Effector memory CD4-positive, alpha-beta T cell (primary cell): ENCODE measurements around the gene LARP1.
"Not testable (repeated sequence)": the region's sequence is repeated elsewhere in the genome, so short reads cannot be mapped to it uniquely, and the experiment has no call there.

Experiments
- DNase-seq, 3 donors: peaks; one replicate each; pipeline ENCODE4 v3.0.0-alpha.2; 2020
- H3K27ac ChIP-seq: 2 replicates; pipeline ENCODE4 v1.7.0; 2013; ENCODE audit warnings: mild to moderate bottlenecking, low read length, moderate library complexity; ENCODE audit not compliant: insufficient read depth, poor library complexity, severe bottlenecking
- H3K27me3 ChIP-seq: replicated peaks from 2 replicates; pipeline ENCODE4 v1.7.0; 2013; ENCODE audit warnings: mild to moderate bottlenecking, low read length; ENCODE audit not compliant: insufficient read depth, control insufficient read depth, poor library complexity, severe bottlenecking
- H3K36me3 ChIP-seq: 2 replicates; pipeline ENCODE4 v1.7.0; 2013; ENCODE audit warnings: mild to moderate bottlenecking, low read length, moderate library complexity; ENCODE audit not compliant: control insufficient read depth, insufficient read depth
- H3K4me1 ChIP-seq: 2 replicates; pipeline ENCODE4 v1.7.0; 2013; ENCODE audit warnings: low read length, mild to moderate bottlenecking; ENCODE audit not compliant: control insufficient read depth, insufficient read depth, poor library complexity, severe bottlenecking
- H3K4me3 ChIP-seq: 2 replicates; pipeline ENCODE4 v1.7.0; 2013; ENCODE audit warnings: low read length, low read depth, mild to moderate bottlenecking; ENCODE audit not compliant: insufficient read depth, poor library complexity, severe bottlenecking
- H3K9me3 ChIP-seq: 2 replicates; pipeline ENCODE4 v1.7.0; 2013; ENCODE audit warnings: mild to moderate bottlenecking, low read length, moderate library complexity; ENCODE audit not compliant: control insufficient read depth

LARP1 gene

DNA sequence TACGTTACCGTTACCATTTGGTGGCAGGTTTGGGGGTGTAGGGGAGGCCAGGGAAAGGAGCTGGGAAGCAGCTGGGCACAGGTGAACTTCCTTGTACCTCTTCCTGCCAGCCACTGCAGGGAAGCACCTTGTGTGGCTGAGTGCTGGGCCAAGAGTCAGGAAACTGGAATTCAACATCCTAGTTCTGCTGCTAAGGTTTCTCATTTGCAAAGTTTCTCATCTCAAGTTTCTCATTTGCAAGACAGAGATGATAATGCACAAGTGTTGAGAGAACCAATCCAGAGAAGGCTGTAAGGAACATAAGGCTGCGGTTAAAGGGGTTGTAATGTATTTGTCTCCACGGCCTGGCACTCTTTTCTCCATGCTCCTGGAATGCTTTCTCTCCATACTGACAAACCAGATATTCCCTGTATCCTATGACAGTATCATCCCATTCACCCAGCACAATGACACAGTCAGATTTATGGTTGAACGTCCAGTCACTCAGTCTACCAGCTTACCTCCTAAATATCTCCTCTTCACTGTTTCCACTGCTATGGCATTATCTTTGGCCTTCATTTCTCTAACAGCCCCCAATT is 33.6 kb upstream of the LARP1 start:
- no peak overlapping the region for H3K4me3 ChIP-seq
- no peaks in the 10 kb centered on the region for H3K27me3 ChIP-seq
- H3K36me3 ChIP-seq = no peaks in the 10 kb centered on the region
- no peaks in the 10 kb centered on the region for H3K4me1 ChIP-seq
- no peak for DNase-seq
- no peak overlapping the region for H3K27ac ChIP-seq
- H3K9me3 ChIP-seq = no peaks in the 10 kb centered on the region

- Histone ChIP-seq H3K4me3 (no peak overlapping the region), H3K4me1 (no peaks in the 10 kb centered on the region), H3K36me3 (no peaks in the 10 kb centered on the region), H3K27me3 (no peaks in the 10 kb centered on the region), H3K9me3 (no peaks in the 10 kb centered on the region), H3K27ac (no peak overlapping the region)
- no peak for DNase-seq
Observed at GRCh38 chr5:154722097-154722496, 33.1 kb upstream of the LARP1 start.

DNA sequence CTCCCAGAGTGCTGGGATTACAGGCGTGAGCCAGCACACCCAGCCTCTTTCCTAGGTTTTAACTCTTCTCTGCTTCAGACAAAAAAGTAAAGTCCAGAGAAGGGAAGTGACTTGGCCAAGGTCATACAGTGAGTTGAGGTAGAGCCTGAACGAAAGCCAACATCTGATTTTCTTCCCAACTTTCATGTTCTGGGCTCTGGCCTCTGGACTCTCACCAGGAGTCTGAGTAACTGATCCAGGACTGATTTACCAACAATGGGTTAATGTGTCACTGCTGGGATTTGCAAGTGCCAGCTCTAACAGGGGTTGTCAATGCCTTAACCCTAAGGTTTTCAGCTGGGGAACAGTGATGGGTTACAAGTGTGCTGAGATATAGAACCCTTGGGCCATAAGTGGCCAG is 32.2 kb upstream of the LARP1 start:
- Histone ChIP-seq H3K4me1 (no peaks in the 10 kb centered on the region), H3K27ac (no peak overlapping the region)

GRCh38 chr5:154723740-154724505 is 31.3 kb upstream of the LARP1 start:
- Histone ChIP-seq H3K4me3 (no peak overlapping the region), H3K27ac (no peak overlapping the region), H3K9me3 (no peaks in the 10 kb centered on the region), H3K36me3 (no peaks in the 10 kb centered on the region), H3K4me1 (no peaks in the 10 kb centered on the region), H3K27me3 (no peaks in the 10 kb centered on the region)
- DNase-seq = no peak

More for the DNA sequence above, 32.2 kb upstream of the LARP1 start:
- Histone ChIP-seq H3K4me3 (no peak overlapping the region), H3K36me3 (no peaks in the 10 kb centered on the region), H3K27me3 (no peaks in the 10 kb centered on the region), H3K9me3 (no peaks in the 10 kb centered on the region)
- no peak for DNase-seq

- Histone ChIP-seq H3K36me3 (no peaks in the 10 kb centered on the region), H3K27ac (no peak overlapping the region), H3K4me1 (no peaks in the 10 kb centered on the region), H3K27me3 (no peaks in the 10 kb centered on the region), H3K4me3 (no peak overlapping the region), H3K9me3 (no peaks in the 10 kb centered on the region)
- DNase-seq = no peak
Observed at GRCh38 chr5:154727361-154727760, 27.8 kb upstream of the LARP1 start.

GRCh38 chr5:154728939-154729588 is 26.1 kb upstream of the LARP1 start:
- no peaks in the 10 kb centered on the region for H3K36me3 ChIP-seq
- H3K4me1 ChIP-seq = no peaks in the 10 kb centered on the region
- no peak overlapping the region for H3K4me3 ChIP-seq
- DNase-seq = no peak
- H3K9me3 ChIP-seq = no peaks in the 10 kb centered on the region
- no peak overlapping the region for H3K27ac ChIP-seq
- no peaks in the 10 kb centered on the region for H3K27me3 ChIP-seq

GRCh38 chr5:154729613-154730012 is 25.6 kb upstream of the LARP1 start:
- Histone ChIP-seq H3K36me3 (no peaks in the 10 kb centered on the region), H3K9me3 (no peaks in the 10 kb centered on the region), H3K27ac (no peak overlapping the region), H3K27me3 (no peaks in the 10 kb centered on the region), H3K4me3 (no peak overlapping the region), H3K4me1 (no peaks in the 10 kb centered on the region)
- no peak for DNase-seq

- H3K4me1 ChIP-seq, H3K27me3 ChIP-seq, H3K27ac ChIP-seq, H3K4me3 ChIP-seq, DNase-seq, H3K9me3 ChIP-seq, H3K36me3 ChIP-seq: not testable (repeated sequence)
Observed at GRCh38 chr5:154730761-154731160, 24.4 kb upstream of the LARP1 start.

GRCh38 chr5:154732212-154732611 is 23.0 kb upstream of the LARP1 start:
- no peak for DNase-seq
- no peaks in the 10 kb centered on the region for H3K36me3 ChIP-seq
- no peaks in the 10 kb centered on the region for H3K27me3 ChIP-seq
- H3K27ac ChIP-seq = no peak overlapping the region
- H3K4me3 ChIP-seq = no peak overlapping the region
- H3K9me3 ChIP-seq = no peaks in the 10 kb centered on the region
- H3K4me1 ChIP-seq = no peaks in the 10 kb centered on the region
